Kidney epithelial cell (primary cell): ENCODE results near the gene FILIP1L. TPM values are rescaled to one million over a fixed set of nuclear protein-coding genes. Genes with fewer than 3 reads are reported as not detected.

Experiments
- DNase-seq: peaks from one replicate; pipeline ENCODE4 v3.0.0-alpha.2; 2010; ENCODE audit warnings: low read depth
- H3K27me3 ChIP-seq: 2 replicates; pipeline ENCODE4 v1.6.0; 2011; ENCODE audit warnings: low read length; ENCODE audit not compliant: control insufficient read depth, insufficient read depth
- H3K36me3 ChIP-seq: 2 replicates; pipeline ENCODE4 v1.5.1; 2011; ENCODE audit warnings: low read length; ENCODE audit not compliant: control insufficient read depth, insufficient read depth
- H3K4me3 ChIP-seq: 2 replicates; pipeline ENCODE4 v1.5.1; 2011; ENCODE audit warnings: low read depth, mild to moderate bottlenecking, control low read depth, low read length
- total RNA-seq: library from RNA; depleted of rRNA; stranded (reverse); fragments of >200 nt; gene quantifications from 2 replicates; pipeline ENCODE4 v1.2.3, GENCODE V29; 2015
- TF ChIP-seq, protein P1 (sequence below): IDR thresholded peaks from 2 replicates; pipeline ENCODE4 v1.5.1; 2011; ENCODE audit warnings: mild to moderate bottlenecking, moderate library complexity, low read length, control low read depth, inconsistent platforms; ENCODE audit not compliant: insufficient read depth, poor library complexity, severe bottlenecking

FILIP1L gene
- total RNA-seq, 1 donor from 2014 or later, result 15.6 TPM

DNA sequence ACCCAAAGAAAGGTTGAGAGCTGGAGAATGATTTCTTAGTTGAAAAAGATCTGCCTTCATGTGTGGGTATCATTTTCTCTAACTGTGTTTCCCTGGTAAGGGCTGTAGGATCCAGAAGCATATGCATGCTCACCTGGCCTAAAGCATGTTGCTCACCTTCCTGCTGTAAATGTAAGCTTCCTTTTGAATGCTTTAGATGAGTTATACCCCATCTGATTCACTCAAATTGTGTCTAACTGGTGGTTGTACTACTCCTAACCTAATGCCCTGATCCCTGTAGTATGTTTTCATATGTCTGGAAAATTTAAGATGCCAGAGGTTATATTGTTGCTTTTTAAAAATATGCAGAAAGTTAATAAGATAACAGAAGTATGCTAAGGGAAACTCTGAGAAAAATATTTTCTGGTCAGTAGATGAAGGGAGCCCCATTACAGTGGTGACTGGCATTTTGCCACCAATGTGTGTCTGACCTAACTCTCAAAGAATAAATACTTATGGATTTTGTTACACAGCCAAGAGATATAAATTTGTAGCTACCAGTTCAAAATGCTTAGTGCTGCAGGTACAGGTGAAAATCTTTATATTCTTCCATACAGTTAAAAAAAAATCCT lies 7.7 kb downstream of the FILIP1L start:
- no peak for DNase-seq
- TF ChIP-seq, protein P1, sequence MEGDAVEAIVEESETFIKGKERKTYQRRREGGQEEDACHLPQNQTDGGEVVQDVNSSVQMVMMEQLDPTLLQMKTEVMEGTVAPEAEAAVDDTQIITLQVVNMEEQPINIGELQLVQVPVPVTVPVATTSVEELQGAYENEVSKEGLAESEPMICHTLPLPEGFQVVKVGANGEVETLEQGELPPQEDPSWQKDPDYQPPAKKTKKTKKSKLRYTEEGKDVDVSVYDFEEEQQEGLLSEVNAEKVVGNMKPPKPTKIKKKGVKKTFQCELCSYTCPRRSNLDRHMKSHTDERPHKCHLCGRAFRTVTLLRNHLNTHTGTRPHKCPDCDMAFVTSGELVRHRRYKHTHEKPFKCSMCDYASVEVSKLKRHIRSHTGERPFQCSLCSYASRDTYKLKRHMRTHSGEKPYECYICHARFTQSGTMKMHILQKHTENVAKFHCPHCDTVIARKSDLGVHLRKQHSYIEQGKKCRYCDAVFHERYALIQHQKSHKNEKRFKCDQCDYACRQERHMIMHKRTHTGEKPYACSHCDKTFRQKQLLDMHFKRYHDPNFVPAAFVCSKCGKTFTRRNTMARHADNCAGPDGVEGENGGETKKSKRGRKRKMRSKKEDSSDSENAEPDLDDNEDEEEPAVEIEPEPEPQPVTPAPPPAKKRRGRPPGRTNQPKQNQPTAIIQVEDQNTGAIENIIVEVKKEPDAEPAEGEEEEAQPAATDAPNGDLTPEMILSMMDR, result no peak
- no peaks in the 10 kb centered on the region for H3K36me3 ChIP-seq
- no peak overlapping the region for H3K4me3 ChIP-seq
- H3K27me3 ChIP-seq, result no peaks in the 10 kb centered on the region

DNA sequence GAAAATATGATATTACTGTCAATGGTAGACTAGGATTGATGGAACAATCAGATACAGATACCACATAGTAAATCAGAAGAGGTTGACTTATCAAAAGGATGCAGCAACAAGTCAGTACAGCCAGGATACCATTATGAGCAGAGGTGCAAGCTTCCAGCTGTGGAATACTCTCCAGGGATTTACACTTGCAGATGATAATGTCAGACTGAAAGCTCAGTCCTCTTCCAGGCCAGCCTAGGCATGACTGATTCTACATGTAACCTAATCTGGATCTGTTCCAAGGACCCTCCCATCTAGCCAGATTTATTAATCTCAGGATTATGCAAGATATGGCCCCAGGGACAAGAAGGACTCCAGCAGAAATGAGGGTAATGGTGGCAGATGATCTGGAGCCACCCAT lies 8.2 kb downstream of the FILIP1L start:
- DNase-seq, result no peak
- Histone ChIP-seq H3K36me3 (no peaks in the 10 kb centered on the region), H3K4me3 (no peak overlapping the region), H3K27me3 (no peaks in the 10 kb centered on the region)
- TF ChIP-seq, protein P1, result no peak

DNA sequence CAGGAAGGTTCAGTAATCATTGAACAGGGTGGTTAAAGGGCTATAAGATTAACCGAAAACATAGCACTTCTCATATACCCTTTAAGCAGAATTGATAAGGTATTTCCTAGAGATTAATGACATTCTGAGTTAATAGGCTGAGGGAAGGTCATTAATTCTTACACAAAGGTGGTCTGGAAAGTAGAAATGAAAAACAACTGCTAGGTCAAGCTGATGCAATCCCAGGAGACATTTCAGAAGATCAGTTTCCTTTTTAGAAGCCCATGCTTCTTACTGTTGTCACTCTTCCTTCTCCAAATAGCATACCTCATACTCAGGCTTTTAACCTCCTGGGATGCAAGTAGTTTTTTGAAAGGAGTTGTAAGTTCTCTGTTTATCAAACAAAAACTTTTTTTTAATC lies 8.8 kb downstream of the FILIP1L start:
- no peaks in the 10 kb centered on the region for H3K27me3 ChIP-seq
- H3K36me3 ChIP-seq, result no peaks in the 10 kb centered on the region
- H3K4me3 ChIP-seq, result no peak overlapping the region
- no peak for DNase-seq
- TF ChIP-seq, protein P1, result no peak

DNA sequence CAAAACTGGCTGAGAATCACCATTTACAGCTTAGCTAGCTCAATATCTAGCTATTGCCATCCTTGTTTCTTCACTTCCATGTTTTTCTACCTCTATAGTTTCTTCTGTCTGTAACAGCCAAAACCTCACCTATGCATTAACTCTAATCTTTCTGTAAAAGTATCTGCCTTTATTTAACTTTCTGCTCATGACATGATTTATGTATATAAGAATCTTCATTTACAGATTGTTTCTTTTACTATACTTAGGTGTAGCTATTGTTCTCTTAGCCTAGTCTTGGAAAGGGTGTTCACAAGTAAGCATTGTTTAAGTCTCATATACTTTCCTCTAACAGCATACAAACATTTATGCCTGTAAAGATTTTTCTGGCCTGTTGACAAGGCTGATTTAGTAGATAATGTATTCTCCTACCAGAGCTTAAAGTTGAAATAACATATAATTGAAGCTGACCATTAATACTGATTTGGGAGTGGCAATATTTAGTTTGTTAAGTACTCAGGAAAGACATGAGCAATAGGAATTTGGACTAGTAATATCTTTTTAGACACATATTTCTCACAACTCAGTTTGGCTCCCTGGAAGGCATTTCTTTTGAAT lies 9.4 kb downstream of the FILIP1L start:
- H3K27me3 ChIP-seq, result no peaks in the 10 kb centered on the region
- no peak overlapping the region for H3K4me3 ChIP-seq
- H3K36me3 ChIP-seq, result no peaks in the 10 kb centered on the region
- DNase-seq, result no peak
- TF ChIP-seq, protein P1, result no peak

DNA sequence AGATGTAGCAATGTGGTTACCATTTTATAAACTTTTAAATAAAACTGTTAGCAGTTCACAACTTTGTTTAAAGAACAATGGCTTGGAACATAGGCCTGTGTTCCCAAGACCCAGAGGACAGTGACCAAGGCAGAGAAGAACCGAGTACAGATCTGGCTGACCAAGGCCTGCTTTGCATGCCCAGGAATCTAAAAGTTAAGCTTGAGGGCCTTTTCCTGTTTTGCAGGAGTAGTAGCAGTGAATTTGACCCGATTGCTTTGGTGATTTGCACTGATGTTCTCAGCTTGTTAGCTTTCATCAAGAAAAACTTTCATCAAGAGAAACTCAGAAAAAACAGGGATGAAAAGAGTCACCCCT lies 9.9 kb downstream of the FILIP1L start:
- Histone ChIP-seq H3K4me3 (no peak overlapping the region), H3K27me3 (no peaks in the 10 kb centered on the region), H3K36me3 (no peaks in the 10 kb centered on the region)
- TF ChIP-seq, protein P1, result no peak
- DNase-seq, result no peak
